Measurements from ENCODE around the gene PIK3C2A. TPM values are rescaled to one million over a fixed set of nuclear protein-coding genes. Genes with fewer than 3 reads are reported as not detected.

Gene PIK3C2A
- total and polyA plus RNA-seq, 8 donors = 6.6 to 114 (median 35.9) TPM

DNA sequence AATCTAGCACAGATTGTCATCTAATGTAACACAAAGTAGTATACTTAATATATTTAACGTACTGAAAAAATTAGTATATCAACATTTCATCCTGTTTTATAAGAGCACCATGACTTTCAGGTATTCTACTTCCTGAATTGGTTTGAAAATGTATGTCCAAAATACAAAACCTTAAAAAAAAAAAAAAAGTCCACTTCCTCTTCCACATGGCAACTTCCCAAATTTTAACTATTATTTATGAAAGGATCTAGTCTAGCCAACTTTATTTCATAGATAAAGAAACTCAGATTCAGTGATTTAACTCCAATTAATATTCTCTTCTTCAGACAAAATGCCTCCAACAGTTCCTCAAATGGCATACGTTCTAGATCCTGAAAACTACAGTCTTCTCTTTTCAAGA is 44.0 kb downstream of the PIK3C2A start:
- Histone ChIP-seq H3K27me3 (no peaks in the 10 kb centered on the region), H3K9me3 (no peaks in the 10 kb centered on the region), H3K27ac (peak overlapping the region in 4 of 5 donors; percentile 3 to 80 (median 40)), H3K36me3 (peaks cover 0 to 20% (median 12%) of the 10 kb centered on the region in 4 donors), H3K4me1 (peaks cover 23 to 77% (median 52%) of the 10 kb centered on the region in 4 donors), H3K4me3 (no peak overlapping the region)
- intact Hi-C loops (cut with DNase I; ENCODE audit: low total_unique reads) = no loop called here
- TF ChIP-seq, protein P1, sequence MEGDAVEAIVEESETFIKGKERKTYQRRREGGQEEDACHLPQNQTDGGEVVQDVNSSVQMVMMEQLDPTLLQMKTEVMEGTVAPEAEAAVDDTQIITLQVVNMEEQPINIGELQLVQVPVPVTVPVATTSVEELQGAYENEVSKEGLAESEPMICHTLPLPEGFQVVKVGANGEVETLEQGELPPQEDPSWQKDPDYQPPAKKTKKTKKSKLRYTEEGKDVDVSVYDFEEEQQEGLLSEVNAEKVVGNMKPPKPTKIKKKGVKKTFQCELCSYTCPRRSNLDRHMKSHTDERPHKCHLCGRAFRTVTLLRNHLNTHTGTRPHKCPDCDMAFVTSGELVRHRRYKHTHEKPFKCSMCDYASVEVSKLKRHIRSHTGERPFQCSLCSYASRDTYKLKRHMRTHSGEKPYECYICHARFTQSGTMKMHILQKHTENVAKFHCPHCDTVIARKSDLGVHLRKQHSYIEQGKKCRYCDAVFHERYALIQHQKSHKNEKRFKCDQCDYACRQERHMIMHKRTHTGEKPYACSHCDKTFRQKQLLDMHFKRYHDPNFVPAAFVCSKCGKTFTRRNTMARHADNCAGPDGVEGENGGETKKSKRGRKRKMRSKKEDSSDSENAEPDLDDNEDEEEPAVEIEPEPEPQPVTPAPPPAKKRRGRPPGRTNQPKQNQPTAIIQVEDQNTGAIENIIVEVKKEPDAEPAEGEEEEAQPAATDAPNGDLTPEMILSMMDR (IDR thresholded peaks at IDR 0.05) = no peak
- TF ChIP-seq POLR2A (IDR thresholded peaks at IDR 0.05) (no peak), EP300 (IDR thresholded peaks at IDR 0.05) (no peak), POLR2AphosphoS5 (IDR thresholded peaks at IDR 0.05) (no peak)
- no peak for DNase-seq
- 75 to 89% (median 84%) methylated on average over 2 of the region's 2 CpGs for WGBS, 5 donors

DNA sequence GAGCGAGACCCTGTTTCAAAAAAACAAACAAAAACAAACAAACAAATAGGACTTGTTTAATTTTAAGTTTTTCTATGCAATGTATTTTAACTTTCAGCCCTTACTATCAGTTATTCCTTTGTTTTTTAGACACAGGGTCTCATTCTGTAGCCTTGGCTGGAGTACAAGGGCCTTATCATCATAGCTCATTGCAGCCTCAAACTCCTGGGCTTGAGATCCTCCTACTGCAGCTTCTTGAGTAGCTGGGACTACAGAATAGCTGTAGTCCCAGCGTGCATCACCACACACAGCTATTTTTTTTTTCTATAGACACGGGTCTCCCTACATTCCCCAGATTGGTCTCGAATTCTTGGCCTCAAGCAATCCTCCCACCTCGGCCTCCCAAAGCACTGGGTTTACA is 44.5 kb downstream of the PIK3C2A start:
- intact Hi-C loops (cut with DNase I; ENCODE audit: low total_unique reads) = no loop called here
- WGBS, 5 donors = 91 to 99% (median 95%) methylated on average over 5 of the region's 5 CpGs

DNA sequence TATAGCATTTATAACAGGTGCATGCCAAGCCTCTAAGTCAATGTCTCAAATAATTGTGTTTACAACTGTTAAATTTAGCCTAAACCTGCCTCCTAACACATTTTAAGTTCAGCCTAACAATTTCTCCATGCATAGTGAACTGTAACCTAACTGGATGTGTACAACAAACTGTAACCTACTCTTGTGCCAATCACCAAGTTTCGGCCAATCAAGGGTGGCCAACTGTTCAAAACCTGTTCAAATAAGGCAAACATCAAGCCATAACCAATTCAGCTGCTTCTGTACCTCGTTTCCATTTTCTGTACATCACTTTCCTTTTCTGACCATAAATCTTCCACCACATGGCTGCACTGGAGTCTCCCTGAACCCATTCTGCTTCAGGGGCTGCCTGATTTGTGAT is 45.4 kb downstream of the PIK3C2A start:
- intact Hi-C loops (cut with DNase I; ENCODE audit: low total_unique reads) = no loop called here
- 68 to 78% (median 72%) methylated on average over 2 of the region's 2 CpGs for WGBS, 5 donors
- Histone ChIP-seq H3K9me3 (no peaks in the 10 kb centered on the region), H3K4me3 (no peak overlapping the region), H3K4me1 (peaks cover 23 to 78% (median 52%) of the 10 kb centered on the region in 4 donors), H3K27ac (peak overlapping the region in 2 of 5 donors; percentile 67 to 80), H3K27me3 (no peaks in the 10 kb centered on the region), H3K36me3 (peaks cover 0 to 6% (median under 1%) of the 10 kb centered on the region in 4 donors)
- DNase-seq = no peak
- TF ChIP-seq POLR2AphosphoS5 (IDR thresholded peaks at IDR 0.05) (no peak), EP300 (IDR thresholded peaks at IDR 0.05) (no peak)
- TF ChIP-seq, protein P1 (IDR thresholded peaks at IDR 0.05) = no peak

More for the DNA sequence above, 44.5 kb downstream of the PIK3C2A start:
- H3K27ac ChIP-seq = peak overlapping the region in 2 of 5 donors; percentile 67 to 80
- H3K27me3 ChIP-seq = no peaks in the 10 kb centered on the region
- peaks cover 23 to 78% (median 53%) of the 10 kb centered on the region in 4 donors for H3K4me1 ChIP-seq
- peaks cover 0 to 15% (median 8%) of the 10 kb centered on the region in 4 donors for H3K36me3 ChIP-seq
- no peaks in the 10 kb centered on the region for H3K9me3 ChIP-seq
- TF ChIP-seq POLR2AphosphoS5 (IDR thresholded peaks at IDR 0.05) = no peak
- no peak for TF ChIP-seq POLR2A (IDR thresholded peaks at IDR 0.05)
- TF ChIP-seq, protein P1 (IDR thresholded peaks at IDR 0.05) = no peak
- TF ChIP-seq EP300 (IDR thresholded peaks at IDR 0.05) = no peak
- H3K4me3 ChIP-seq = no peak overlapping the region
- DNase-seq = no peak

DNA sequence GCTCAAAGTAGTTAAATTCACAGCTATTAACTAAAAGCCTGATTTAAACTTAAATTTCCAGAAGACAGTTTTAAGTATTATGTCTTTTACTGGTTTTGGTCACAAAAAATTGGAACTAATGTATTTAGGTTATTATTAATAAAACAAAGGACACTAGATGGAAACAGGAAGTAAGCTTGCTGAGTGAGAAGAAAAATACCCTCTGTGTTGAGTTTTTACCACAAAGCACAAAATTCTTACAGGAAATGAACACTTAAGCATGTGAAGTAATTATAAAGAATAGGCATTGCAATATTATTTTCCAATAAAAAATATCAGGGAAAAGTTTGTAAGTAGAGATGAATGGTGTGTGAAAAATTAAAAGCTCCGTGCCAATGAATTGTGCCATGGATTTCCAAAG is 46.3 kb downstream of the PIK3C2A start:
- Histone ChIP-seq H3K4me3 (no peak overlapping the region), H3K27ac (peak overlapping the region in 2 of 5 donors; percentile 9 to 80), H3K36me3 (no peaks in the 10 kb centered on the region), H3K9me3 (no peaks in the 10 kb centered on the region), H3K27me3 (no peaks in the 10 kb centered on the region), H3K4me1 (peaks cover 23 to 77% (median 51%) of the 10 kb centered on the region in 4 donors)
- no peak for DNase-seq
- TF ChIP-seq, protein P1 (IDR thresholded peaks at IDR 0.05) = no peak
- no peak for TF ChIP-seq POLR2A (IDR thresholded peaks at IDR 0.05)
- TF ChIP-seq POLR2AphosphoS5 (IDR thresholded peaks at IDR 0.05) = no peak
- TF ChIP-seq EP300 (IDR thresholded peaks at IDR 0.05) = no peak
- 73 to 97% (median 80%) methylated on average over 1 of the region's 1 CpG for WGBS, 5 donors
- intact Hi-C loops (cut with DNase I; ENCODE audit: low total_unique reads) = no loop called here
